CMK (cell line): Measurements from ENCODE around the gene PRRT2.
"Not testable (repeated sequence)": the region's sequence is repeated elsewhere in the genome, so short reads cannot be mapped to it uniquely, and the experiment has no call there.

Experiments
- DNase-seq: peaks from one replicate; pipeline ENCODE4 v3.0.0-alpha.2; 2010; ENCODE audit warnings: low read depth

The PRRT2 gene

GRCh38 chr16:29833219-29833618 is 21.2 kb downstream of the PRRT2 start:
- not testable (repeated sequence) for DNase-seq

DNA sequence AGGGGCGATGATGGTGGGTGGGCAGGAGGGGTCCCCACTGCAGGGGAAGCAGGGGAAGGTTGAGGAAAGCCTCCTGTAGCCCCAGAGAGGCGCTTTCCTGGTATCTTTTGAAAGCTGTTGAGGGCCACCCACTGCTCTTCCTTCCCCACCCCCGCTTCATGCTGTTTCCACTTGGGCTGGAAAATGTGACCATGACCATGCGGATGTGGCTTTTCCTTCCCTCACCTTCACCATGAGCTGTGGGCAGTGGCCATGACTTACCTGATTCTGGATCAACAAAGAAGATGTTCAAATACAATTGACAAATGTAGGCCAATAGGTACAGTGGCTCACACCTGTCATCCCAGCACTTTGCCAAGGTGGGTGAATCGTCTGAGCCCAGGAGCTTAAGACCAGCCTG is 22.1 kb downstream of the PRRT2 start:
- no peak for DNase-seq

DNA sequence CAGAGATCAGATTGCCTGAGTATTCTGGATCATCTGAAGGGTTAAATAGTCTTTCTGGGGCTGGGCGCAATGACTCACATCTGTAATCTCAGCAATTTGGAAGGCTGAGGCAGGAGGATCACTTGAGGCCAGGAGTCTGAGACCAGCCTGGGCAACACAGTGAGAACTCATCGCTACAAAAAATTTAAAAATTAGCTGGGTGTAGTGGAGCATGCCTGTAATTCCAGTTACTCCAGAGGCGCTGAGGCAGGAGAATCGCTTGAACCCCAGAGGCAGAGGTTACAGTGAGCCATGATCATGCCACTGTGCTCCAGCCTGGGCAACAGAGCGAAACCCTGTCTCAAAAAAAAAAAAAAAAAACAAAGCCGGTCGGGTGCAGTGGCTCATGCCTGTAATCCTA is 23.9 kb downstream of the PRRT2 start:
- DNase-seq: no peak

DNA sequence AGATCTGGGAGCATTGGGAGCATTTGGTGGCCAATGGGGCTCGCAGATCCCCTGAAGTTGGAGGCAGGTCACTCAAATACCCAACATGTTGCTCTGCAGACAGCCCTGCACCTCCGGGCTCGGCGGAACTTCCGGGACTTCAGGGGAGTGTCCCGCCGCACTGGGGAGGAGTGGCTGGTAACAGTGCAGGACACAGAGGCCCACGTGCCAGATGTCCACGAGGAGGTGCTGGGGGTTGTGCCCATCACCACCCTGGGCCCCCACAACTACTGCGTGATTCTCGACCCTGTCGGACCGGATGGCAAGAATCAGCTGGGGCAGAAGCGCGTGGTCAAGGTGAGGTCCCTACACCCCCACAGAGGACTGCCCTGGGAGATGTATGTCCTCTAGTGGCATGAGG is 24.6 kb downstream of the PRRT2 start:
- no peak for DNase-seq

DNA sequence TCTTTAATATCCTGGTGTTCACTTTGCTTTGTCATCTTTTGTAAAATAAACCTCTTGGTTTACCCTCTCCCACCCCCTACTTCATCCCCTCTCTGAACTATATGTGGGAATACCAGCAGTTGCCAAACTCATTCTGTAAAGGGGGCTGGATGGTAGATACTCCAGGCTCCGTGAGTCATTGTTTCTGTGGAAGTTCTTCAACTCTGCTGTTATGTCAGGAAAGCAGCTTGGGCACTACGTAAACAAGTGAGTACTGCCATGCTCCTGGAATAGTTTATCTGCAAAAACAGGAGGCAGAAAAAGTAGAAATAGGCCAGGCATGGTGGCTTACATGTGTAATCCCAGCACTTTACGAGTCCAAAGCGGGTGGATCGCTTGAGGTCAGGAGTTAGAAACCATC is 25.8 kb downstream of the PRRT2 start:
- DNase-seq: no peak

DNA sequence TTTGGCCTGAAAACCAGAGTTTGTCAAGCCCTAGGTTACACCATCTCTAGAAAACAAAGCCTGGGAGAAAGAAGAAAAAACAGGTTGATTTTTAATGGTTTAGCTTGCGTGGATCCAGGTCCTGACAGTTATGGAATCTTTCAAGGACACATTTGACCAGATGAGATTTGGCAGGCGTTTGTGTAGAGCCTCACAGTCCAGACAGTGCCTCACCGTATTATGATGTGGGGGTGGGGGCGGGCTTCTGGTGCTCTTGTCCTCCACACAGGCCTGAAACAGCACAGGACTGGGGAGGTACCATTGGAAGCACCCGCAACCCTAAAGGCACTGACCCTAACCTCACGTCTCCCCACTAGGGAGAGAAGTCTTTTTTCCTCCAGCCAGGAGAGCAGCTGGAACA is 27.8 kb downstream of the PRRT2 start:
- no peak for DNase-seq

GRCh38 chr16:29840240-29840639 is 28.2 kb downstream of the PRRT2 start:
- no peak for DNase-seq

DNA sequence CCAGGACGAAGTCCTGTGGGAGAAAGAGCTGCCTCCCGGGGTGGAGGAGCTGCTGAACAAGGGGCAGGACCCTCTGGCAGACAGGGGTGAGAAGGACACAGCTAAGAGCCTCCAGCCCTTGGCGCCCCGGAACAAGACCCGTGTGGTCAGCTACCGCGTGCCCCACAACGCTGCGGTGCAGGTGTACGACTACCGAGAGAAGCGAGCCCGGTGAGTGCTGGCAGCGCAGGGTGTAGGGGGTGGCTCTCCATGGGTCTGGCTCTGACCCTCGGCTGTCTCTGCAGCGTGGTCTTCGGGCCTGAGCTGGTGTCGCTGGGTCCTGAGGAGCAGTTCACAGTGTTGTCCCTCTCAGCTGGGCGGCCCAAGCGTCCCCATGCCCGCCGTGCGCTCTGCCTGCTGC is 29.6 kb downstream of the PRRT2 start:
- no peak for DNase-seq

DNA sequence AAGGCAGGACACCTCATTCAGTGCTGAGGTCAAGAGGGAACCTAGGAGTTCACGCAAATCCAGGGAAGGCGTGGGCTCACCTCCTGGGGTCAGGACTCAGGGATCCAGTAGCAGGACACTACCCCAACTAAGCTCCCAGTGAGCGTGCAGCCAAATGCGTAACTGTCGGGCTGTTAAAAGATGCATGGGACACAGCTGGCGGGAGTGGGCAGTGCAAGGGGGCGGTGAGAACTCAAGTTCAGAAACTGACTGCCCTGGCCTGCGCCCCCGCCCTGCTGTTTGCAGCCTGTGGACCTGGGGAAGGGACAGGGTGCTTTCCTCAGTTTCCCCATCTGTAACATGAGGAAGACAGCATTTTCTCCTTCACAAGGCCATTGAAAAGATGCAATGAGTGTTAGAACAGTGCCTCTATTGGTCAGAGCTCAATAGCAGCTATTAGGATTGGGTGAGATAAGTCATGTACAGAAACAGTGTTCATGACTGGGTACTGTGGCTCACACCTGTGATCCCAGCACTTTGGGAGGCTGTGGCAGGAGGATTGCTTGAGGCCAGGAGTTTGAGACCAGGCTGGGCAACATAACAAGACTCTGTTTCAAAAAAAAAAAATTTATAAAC is 30.8 kb downstream of the PRRT2 start:
- no peak for DNase-seq

GRCh38 chr16:29843931-29844330 is 31.9 kb downstream of the PRRT2 start:
- no peak for DNase-seq

DNA sequence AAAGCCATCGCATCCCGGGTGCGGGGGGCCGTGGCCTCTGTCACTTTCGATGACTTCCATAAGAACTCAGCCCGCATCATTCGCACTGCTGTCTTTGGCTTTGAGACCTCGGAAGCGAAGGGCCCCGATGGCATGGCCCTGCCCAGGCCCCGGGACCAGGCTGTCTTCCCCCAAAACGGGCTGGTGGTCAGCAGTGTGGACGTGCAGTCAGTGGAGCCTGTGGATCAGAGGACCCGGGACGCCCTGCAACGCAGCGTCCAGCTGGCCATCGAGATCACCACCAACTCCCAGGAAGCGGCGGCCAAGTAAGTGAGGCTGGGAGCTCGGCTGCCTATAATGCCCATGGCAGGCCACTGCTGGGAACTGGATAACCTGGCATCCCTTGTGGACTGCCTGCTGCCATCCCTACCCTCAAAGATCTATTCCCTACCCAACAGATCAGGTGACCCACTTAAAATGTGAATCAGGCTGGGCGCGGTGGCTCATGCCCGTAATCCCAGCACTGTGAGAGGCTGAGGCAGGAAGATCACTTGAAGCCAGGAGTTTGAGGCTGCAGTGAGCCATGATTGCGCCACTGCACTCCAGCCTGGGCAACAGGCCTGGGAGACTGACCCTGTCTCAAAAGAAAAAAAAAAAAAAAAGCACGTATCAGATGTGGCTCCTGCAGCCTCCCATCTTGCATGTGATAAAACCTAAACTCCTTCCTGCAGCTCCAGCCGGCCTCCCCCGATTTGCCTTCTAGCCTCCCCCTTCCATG is 32.8 kb downstream of the PRRT2 start:
- no peak for DNase-seq

DNA sequence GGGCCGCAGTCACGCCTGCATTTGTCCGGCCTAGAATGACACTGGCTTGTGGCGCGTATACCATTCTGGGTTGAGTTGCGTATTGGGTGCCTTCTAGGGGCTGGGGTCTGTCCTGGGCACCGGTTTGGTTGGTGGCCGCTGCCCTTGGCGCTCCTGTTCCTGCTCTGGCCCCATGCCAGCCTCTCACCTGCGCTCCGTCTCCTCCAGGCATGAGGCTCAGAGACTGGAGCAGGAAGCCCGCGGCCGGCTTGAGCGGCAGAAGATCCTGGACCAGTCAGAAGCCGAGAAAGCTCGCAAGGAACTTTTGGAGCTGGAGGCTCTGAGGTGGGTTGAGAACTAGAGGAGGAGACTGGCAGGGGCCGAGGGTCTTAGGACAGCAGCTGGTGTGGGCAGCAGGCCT is 33.7 kb downstream of the PRRT2 start:
- no peak for DNase-seq

- DNase-seq: peak; percentile 35
These were observed 36.7 kb downstream of the PRRT2 start for GRCh38 chr16:29848420-29849297.

DNA sequence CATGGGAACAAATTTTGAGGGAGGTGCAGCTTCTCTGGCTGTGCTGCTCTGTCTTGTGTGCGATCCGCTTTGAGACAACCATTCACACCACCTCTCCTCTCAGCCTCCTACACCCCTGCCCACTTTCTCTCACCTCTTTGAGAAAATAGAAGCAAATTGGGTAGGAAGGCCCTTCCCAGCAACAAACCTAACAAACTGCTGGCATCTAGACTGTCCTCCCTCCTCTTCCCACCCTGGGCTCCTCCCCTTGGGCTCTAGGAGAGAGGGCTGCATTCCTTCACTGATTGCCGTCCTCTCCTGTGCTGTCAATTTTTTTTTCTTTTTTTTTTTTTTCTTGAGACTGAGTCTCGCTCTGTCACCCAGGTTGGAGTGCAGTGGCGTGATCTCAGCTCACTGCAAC is 37.5 kb downstream of the PRRT2 start:
- no peak for DNase-seq

DNA sequence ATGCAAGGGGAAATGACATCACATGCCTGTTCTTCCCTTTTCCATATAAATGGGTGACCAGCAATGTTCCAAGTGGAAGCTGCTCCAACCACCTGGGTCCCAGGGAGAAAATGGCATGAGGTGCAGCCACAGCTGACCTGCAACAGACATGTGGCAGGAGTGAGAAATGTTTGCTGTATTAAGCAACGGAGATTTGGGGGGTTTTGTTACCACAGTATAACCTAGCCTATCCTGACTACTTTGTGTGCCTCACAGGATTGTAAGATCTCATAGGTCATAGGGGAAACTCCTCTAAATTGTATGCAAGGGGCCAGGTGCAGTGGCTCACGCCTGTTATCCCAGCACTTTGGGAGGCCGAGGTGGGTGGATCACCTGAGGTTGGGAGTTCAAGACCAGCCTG is 39.0 kb downstream of the PRRT2 start:
- DNase-seq: no peak

GRCh38 chr16:29852654-29853053 is 40.7 kb downstream of the PRRT2 start:
- DNase-seq: no peak

GRCh38 chr16:29854520-29855100 is 42.6 kb downstream of the PRRT2 start:
- DNase-seq: no peak

GRCh38 chr16:29857133-29857760 is 45.3 kb downstream of the PRRT2 start:
- DNase-seq: no peak

DNA sequence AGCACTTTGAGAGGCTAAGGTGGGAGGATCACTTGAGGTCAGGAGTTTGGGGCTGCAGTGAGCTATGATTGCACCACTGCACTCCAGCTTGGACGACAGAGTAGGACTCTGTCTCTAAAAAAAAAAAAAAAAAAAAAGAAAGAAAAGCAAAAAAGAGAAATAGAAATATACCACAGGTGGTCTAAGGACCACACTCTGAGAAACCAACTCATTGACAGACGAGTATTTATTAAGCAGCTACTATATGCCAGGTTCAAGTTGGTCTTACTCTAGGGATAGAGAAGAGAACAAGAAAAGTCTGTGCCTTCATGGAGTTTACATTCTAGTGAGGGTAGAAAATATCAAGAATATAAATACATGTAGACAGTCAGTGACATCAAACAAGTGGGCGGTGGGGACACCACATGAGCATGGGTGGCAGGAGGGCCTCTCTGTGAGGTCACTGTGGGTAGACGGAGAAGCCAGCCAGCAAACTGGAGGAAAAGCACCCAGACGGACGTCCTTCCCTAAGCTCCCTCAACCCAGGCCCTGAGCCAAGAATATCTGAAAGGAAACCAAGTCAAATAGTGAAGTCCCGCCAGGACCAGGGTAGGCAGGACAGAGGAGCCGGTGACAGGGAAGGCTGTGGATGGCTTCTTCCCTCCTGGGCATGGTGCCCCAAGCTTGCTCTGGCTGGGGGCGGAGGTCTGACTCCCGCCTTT is 46.3 kb downstream of the PRRT2 start:
- DNase-seq: no peak

DNA sequence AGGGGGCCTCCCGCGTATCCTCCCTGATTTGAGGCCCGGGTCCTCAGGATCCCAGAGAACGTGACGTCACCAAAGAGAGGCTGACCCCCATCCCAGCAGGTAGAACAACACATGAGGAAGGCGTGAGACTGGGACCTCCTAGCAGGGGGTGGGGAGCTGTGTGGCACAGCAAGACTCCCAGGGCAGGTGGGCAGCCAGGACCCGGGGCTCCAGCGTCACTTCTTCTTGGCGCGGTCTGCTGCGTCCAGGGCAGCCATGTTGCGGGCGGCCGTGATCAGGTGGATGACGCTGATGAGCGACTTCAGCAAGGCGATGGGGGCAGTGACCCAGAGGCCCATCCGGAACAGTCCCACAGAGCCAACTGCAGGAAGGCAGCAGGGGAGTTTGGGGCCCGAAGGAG is 47.0 kb downstream of the PRRT2 start:
- no peak for DNase-seq

- no peak for DNase-seq
These were observed 48.2 kb downstream of the PRRT2 start for GRCh38 chr16:29860218-29860617.
